CMK (cell line): ENCODE data around the gene PAX2.
"Not testable (repeated sequence)": the region's sequence is repeated elsewhere in the genome, so short reads cannot be mapped to it uniquely, and the experiment has no call there.

ENCODE experiments used
- DNase-seq: peaks from one replicate; pipeline ENCODE4 v3.0.0-alpha.2; 2010; ENCODE audit warnings: low read depth

Gene PAX2

GRCh38 chr10:100744987-100745881 lies at the start of gene PAX2:
PAX2 (plus strand) TSS chr10:100745582; CDS start chr10:100746261, 679 bp downstream.
- DNase-seq: no peak

GRCh38 chr10:100696477-100696901 lies 48.9 kb upstream of the PAX2 start:
- DNase-seq: no peak

GRCh38 chr10:100697070-100697469 lies 48.3 kb upstream of the PAX2 start:
- no peak for DNase-seq

DNA sequence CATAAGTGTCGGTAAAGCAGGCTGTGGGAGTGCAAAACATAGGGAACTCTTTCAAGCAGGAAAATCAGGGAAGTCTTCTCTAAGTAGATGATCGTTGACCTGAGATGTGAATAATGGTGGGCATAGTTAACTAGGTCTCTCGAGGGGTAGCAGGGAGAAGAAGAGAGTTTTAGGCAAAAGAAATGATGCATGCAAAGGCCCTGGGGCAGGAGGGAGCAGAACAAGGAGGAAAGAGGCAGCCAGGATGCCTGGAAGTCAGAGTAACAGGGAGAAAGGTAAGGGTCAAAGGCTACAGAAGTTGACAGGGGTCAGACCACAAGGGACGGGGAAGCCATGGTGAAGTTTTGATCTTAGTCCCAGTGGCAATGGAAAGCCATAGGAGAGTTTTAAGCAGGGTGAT lies 47.8 kb upstream of the PAX2 start:
- no peak for DNase-seq

DNA sequence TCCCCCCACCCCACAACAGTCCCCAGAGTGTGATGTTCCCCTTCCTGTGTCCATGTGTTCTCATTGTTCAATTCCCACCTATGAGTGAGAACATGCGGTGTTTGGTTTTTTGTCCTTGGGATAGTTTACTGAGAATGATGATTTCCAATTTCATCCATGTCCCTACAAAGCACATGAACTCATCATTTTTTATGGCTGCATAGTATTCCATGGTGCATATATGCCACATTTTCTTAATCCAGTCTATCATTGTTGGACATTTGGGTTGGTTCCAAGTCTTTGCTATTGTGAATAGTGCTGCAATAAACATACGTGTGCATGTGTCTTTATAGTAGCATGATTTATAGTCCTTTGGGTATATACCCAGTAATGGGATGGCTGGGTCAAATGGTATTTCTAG lies 43.7 kb upstream of the PAX2 start:
- not testable (repeated sequence) for DNase-seq

DNA sequence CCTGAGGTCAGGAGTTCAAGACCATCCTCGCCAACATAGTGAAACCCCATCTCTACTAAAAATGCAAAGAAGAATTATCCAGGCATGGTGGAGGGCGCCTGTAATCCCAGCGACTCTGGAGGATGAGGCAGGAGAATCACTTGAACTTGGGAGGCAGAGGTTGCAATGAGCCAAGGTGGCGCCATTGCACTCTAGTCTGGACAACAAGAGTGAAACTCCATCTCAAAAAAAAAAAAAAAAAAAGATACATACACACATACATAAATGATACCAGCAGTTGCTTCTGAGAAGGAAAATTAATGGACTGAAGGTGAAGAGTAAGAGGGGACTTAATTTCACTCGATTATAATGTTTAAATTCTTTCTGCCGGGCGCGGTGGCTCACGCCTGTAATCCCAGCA lies 40.2 kb upstream of the PAX2 start:
- no peak for DNase-seq

DNA sequence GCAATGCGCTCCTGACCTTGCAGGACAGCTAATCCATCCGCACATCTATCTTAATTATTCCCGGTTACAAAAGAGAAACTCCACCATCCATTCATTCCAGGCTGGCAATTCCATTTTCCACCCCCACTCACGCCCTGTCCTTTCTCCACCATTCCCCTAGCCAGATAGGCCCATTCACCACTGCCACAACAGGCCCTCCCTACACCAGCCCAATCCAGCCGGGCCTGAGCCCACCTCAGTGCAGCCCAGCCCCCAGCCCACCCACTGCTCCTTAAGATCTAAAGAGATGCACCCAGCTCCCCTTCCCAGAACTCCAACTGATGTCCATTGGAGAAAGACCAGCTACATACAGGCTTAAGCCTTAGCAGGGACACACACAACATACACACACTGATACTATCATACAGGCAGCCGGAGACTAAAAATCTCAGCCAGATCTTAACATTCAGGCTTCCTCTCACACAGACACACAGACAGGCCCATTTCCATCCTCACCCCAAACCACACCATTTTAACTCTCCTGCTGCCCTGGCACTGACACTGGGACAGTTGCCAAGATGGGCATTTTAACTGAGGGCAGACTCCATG lies 38.0 kb upstream of the PAX2 start:
- no peak for DNase-seq

DNA sequence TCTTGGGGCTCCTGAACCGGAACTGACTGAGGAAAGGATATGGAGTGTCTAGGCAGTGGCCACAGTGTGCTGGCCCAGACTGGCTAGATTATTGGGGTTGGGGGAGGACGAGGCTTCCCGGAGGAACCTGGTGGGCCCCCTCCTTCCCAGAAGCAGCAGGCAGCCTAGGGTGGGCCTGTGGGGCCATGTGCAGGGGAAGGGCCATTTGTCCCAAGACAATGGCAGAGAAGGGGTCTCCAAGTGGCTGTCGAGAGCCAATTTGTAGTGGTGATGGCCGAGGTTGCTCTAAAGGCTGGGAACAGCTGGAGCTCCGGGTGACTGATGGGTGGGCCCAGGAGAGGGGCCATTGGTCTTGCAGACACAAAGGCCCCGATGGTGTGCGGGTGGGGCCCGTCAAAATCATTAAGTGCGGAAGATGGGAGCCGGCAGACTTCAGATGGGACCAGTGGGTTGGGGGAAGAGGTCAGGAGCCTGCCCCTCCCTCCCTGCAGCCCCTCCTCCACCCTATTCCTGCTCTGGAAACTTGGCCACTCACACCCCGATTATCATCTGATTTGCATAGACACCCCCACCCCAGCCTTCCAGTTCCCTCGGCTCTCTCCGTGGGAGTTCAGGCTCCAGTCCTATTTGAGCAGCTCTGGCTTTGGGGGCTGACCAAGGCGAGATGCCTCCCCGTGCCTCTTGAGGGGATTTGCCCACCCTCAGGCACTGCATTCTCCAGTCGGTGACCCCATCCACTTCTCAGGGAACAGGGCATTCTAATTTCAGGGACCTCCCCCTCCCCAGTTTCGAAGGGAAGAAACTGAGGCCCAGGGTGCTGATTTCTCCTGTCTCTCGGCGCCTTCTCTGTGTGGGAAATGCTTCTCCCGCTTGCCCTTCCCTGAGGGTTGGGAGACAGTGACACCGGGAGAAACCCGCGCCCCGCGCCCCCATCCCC lies 36.0 kb upstream of the PAX2 start:
- no peak for DNase-seq

DNA sequence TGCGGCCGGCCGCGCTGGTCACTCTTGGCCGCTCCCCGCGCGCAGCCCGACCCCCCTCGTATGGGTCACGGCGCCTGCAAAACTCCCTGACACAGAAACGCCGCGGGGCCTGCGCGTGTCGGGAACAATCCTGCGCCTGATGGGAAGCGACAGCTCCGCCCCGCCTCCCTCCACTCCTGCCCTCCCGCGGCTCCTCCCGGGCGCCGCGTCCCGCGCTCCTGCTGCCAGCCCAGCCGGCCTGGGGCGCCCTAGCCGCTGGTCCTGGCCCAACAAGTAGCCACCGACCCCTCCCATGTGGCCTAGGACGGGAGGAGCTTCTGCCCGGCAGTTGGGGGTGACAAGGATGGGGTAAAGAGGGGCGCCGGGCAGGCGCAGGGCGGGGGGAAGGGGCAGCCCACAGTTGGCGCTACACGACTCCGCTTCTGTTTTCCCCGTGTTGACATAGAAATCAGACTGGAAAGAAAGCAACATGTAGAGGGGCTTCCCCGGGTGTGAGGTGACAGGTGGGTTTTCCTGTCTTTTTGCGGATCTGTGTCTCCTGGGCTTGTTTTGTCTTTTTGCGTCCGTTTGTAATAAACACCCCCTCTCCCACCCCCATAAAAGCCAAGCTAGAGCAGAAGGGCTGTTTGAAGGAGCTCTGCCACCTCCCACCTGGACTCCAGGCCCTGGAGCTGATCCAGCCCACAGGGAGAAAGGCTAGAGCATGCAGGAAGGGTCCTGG lies 35.1 kb upstream of the PAX2 start:
- DNase-seq: no peak

- no peak for DNase-seq
Observed at GRCh38 chr10:100713049-100713858, 32.1 kb upstream of the PAX2 start.

DNA sequence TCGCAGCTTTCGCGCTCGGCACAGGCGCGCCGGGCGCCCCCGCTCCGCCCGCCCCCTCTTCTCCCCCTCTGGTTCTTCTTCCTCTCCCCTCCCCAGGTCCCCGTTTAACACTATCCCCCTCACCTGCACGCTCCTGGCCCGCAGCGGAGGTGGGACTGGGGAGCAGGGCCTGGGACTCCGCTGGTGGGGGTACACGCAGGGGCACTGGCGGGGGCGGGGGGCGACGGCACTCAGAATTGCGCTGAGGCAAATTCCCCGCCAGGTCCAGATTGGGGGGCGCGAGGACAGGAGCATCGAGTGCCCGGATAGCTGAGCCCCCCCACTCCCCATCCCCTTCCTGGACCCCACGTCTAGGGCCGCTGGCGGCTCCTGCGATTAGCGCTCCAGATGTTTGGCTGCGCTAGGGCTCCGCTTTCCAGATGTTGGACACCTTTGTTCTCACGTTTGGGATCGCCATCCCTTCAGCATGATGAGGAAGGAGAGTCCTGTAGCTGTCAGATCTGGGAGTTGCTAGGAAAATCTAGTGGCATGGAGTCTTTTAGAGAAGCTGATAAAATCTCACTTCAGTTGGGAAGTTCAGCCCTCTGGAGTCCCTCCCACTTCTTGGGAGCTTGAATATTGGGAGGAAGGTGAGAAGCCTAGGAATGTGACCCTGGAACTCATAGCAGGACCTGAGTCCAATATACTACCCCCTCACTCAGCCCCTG lies 31.4 kb upstream of the PAX2 start:
- DNase-seq: no peak

DNA sequence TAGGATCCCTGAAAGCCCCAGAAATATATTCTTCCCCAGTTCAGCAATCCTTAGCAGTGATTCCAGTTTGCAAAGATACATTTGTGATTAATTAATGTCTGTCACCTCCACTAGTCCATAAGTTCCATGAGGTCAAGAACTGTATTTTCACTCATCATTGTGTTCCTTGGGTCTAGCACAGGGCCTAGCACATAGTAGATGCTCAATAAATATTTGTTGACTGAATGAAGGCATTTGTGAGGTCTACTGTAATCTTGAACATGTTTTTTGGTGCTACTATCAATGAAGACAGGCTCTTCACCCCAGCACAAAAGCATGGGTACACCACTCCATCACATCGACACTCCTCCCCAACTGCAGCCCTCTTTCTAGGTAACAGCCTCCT lies 30.8 kb upstream of the PAX2 start:
- no peak for DNase-seq

GRCh38 chr10:100715101-100715444 lies 30.3 kb upstream of the PAX2 start:
- no peak for DNase-seq

- no peak for DNase-seq
Observed at GRCh38 chr10:100715445-100716385, 29.7 kb upstream of the PAX2 start.

DNA sequence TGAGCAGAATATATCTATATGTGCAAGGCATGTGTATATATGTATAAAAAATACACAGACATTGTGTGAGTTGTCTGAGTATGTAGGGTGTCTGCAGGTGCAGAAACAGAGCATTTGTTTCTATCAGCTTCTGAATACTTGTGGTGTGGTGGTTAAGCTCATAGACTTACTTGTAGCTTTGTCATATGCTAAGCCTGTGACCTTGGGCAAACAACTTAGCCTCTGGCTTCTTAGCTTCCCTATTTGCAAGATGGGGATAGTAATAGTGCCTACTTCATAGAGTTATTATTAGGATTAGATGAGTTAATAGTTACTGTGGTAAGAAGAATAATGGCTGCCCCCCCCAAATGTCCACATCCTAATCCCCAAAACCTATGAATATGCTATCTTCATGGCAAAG lies 28.2 kb upstream of the PAX2 start:
- DNase-seq: no peak

GRCh38 chr10:100718197-100718742 lies 27.1 kb upstream of the PAX2 start:
- DNase-seq: no peak

DNA sequence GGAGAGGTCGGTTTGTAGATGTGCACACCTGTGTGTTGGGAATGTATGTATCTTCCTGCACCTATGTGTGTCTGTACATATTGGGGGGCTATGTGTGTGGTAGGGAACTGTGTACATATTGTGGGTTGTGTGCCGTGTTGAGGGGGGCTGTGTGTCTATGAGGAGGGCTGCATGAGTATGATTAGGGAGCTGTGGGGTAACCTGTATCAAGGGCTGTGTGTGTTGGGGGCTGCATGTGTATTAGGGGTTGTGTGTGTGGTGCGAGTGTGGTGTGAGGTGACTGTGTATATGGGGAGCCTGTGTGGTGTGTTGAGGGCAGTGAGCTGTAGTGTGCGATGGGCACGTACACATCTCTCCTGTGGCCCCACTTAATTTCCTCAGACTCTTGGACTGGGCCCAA lies 22.2 kb upstream of the PAX2 start:
- DNase-seq: no peak

- DNase-seq: no peak
Observed at GRCh38 chr10:100723770-100724530, 21.4 kb upstream of the PAX2 start.
